ENCODE results near the gene IRS2.
A peak's percentile ranks its signal among the peaks of the same experiment; 100 is the strongest.

IRS2 gene

GRCh38 chr13:109807345-109807744 lies 21.0 kb upstream of the IRS2 start:
- DNase-seq (ENCODE audit: low read depth in 1 of 2, low spot score in 1 of 2): no peak

- DNase-seq (ENCODE audit: low read depth in 1 of 2, low spot score in 1 of 2): no peak
These were observed 18.3 kb upstream of the IRS2 start for GRCh38 chr13:109804654-109805053.

GRCh38 chr13:109803825-109804224 lies 17.4 kb upstream of the IRS2 start:
- DNase-seq (ENCODE audit: low read depth in 1 of 2, low spot score in 1 of 2): no peak

GRCh38 chr13:109802936-109803335 lies 16.6 kb upstream of the IRS2 start:
- DNase-seq (ENCODE audit: low read depth in 1 of 2, low spot score in 1 of 2): no peak

- no peak for DNase-seq (ENCODE audit: low read depth in 1 of 2, low spot score in 1 of 2)
These were observed 8.6 kb upstream of the IRS2 start for GRCh38 chr13:109795011-109795410.

GRCh38 chr13:109794095-109794494 lies 7.7 kb upstream of the IRS2 start:
- no peak for DNase-seq (ENCODE audit: low read depth in 1 of 2, low spot score in 1 of 2)

GRCh38 chr13:109792416-109793059 lies 6.2 kb upstream of the IRS2 start:
- no peak for DNase-seq (ENCODE audit: low read depth in 1 of 2, low spot score in 1 of 2)

GRCh38 chr13:109790942-109791605 lies 4.7 kb upstream of the IRS2 start:
- DNase-seq (ENCODE audit: low read depth in 1 of 2, low spot score in 1 of 2): no peak

- DNase-seq (ENCODE audit: low read depth in 1 of 2, low spot score in 1 of 2): no peak
These were observed 3.7 kb upstream of the IRS2 start for GRCh38 chr13:109790086-109790485.

GRCh38 chr13:109789262-109789661 lies 2.9 kb upstream of the IRS2 start:
- no peak for DNase-seq (ENCODE audit: low read depth in 1 of 2, low spot score in 1 of 2)

GRCh38 chr13:109788372-109789111 lies 2.2 kb upstream of the IRS2 start:
- no peak for DNase-seq (ENCODE audit: low read depth in 1 of 2, low spot score in 1 of 2)

- no peak for DNase-seq (ENCODE audit: low read depth in 1 of 2, low spot score in 1 of 2)
These were observed 962 bp upstream of the IRS2 start for GRCh38 chr13:109787135-109787954.

- no peak for DNase-seq (ENCODE audit: low read depth in 1 of 2, low spot score in 1 of 2)
These were observed 412 bp downstream of the IRS2 start for GRCh38 chr13:109785892-109786450.

- DNase-seq (ENCODE audit: low read depth in 1 of 2, low spot score in 1 of 2): peak in 1 of 2 donors; percentile 24
These were observed 1.1 kb downstream of the IRS2 start for GRCh38 chr13:109785141-109785891.

- peak; percentile 32 to 64 for DNase-seq (ENCODE audit: low read depth in 1 of 2, low spot score in 1 of 2)
These were observed 1.7 kb downstream of the IRS2 start for GRCh38 chr13:109784590-109785140.

- no peak for DNase-seq (ENCODE audit: low read depth in 1 of 2, low spot score in 1 of 2)
These were observed 2.4 kb downstream of the IRS2 start for GRCh38 chr13:109783815-109784589.

GRCh38 chr13:109783447-109783814 lies 3.0 kb downstream of the IRS2 start:
- no peak for DNase-seq (ENCODE audit: low read depth in 1 of 2, low spot score in 1 of 2)

GRCh38 chr13:109782823-109783431 lies 3.5 kb downstream of the IRS2 start:
- DNase-seq (ENCODE audit: low read depth in 1 of 2, low spot score in 1 of 2): no peak

Data from stimulated activated CD4-positive, alpha-beta T cell treated with anti-CD3 and anti-CD28 coated beads, Interleukin-15, amount 100 ng/mL, for 1 hour (primary cell).